ENCODE measurements around the gene MSRB2.

DNA sequence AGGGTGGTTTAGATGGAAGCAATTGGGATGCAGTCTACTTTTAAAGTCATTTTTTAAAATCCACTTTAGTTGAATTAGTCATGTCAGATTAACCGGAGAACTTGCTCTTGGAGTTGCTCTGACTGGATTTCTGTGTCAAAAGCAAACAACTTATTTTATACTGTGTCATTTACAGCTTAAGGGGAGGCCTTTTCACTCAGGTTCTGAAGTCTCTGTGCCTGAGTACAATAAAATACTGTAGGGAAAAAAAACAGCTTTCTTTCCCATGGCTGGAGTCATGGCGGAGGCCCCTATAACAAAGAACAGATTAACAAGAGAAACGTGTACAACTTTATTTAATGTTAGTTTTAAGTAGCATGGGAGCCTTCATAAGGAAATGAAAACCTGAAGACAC, 39.2 kb upstream of the MSRB2 start:
- TF ChIP-seq, protein P1, sequence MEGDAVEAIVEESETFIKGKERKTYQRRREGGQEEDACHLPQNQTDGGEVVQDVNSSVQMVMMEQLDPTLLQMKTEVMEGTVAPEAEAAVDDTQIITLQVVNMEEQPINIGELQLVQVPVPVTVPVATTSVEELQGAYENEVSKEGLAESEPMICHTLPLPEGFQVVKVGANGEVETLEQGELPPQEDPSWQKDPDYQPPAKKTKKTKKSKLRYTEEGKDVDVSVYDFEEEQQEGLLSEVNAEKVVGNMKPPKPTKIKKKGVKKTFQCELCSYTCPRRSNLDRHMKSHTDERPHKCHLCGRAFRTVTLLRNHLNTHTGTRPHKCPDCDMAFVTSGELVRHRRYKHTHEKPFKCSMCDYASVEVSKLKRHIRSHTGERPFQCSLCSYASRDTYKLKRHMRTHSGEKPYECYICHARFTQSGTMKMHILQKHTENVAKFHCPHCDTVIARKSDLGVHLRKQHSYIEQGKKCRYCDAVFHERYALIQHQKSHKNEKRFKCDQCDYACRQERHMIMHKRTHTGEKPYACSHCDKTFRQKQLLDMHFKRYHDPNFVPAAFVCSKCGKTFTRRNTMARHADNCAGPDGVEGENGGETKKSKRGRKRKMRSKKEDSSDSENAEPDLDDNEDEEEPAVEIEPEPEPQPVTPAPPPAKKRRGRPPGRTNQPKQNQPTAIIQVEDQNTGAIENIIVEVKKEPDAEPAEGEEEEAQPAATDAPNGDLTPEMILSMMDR (IDR thresholded peaks at IDR 0.05; ENCODE audit: poor library complexity): no peak
- no peak for TF ChIP-seq EZH2 (IDR thresholded peaks at IDR 0.05; ENCODE audit: borderline replicate concordance)
- TF ChIP-seq EZH2phosphoT487 (IDR thresholded peaks at IDR 0.05; ENCODE audit: low read depth, severe bottlenecking, unreplicated experiment): no peak

Data from hepatocyte (in vitro differentiated cells).